HepG2 (cell line): ENCODE measurements around the gene SLC34A3. TPM values are rescaled to one million over a fixed set of nuclear protein-coding genes. Genes with fewer than 3 reads are reported as not detected.
A peak's percentile ranks its signal among the peaks of the same experiment; 100 is the strongest.

ENCODE experiments used
- AFF4 ChIP-seq: sonication (generic); formaldehyde crosslinking; IDR thresholded peaks from 2 replicates; pipeline ENCODE4 v1.4.0; 2020; ENCODE audit warnings: missing genetic modification reagents
- AGO2 ChIP-seq: fragments of 200-400 bp; formaldehyde crosslinking; optimal IDR thresholded peaks from 2 replicates; pipeline ENCODE3; 2017; ENCODE audit warnings: mild to moderate bottlenecking, low read depth, low read length, moderate library complexity
- ATF1 ChIP-seq: IDR thresholded peaks from 2 replicates; pipeline ENCODE4 v1.6.1; 2016; ENCODE audit warnings: mild to moderate bottlenecking, control low read depth
- GATAD2A ChIP-seq: IDR thresholded peaks from 2 replicates; pipeline ENCODE4 v1.6.1; 2016
- GTF2F1 ChIP-seq: fragments of 150-350 bp; IDR thresholded peaks from 2 replicates; pipeline ENCODE4 v1.6.1; 2014; ENCODE audit warnings: low read length
- HOXD1 ChIP-seq: sonication (generic); formaldehyde crosslinking; IDR thresholded peaks from 2 replicates; pipeline ENCODE4 v1.5.0; 2020; ENCODE audit warnings: missing genetic modification reagents
- MAFK ChIP-seq, 2 experiments: IDR thresholded peaks in 1 of 2; conservative IDR thresholded peaks in 1 of 2; 2 replicates each; pipeline ENCODE4 v1.6.1; 2011; ENCODE audit warnings: improper control_type of control experiment in 2 of 2, low read length in 2 of 2
- MTA3 ChIP-seq: sonication (generic); formaldehyde crosslinking; IDR thresholded peaks from 2 replicates; pipeline ENCODE4 v1.4.0; 2020; ENCODE audit warnings: missing genetic modification reagents
- NCOR1 ChIP-seq: fragments of 200-600 bp; sonication (generic); IDR thresholded peaks from 2 replicates; pipeline ENCODE4 v1.7.0; 2017; ENCODE audit warnings: antibody characterized with exemption, low read length, borderline replicate concordance
- ONECUT2 ChIP-seq: sonication (generic); formaldehyde crosslinking; IDR thresholded peaks from 2 replicates; pipeline ENCODE4 v1.4.0; 2020; ENCODE audit warnings: missing genetic modification reagents
- SRSF1 ChIP-seq: fragments of 200-400 bp; formaldehyde crosslinking; optimal IDR thresholded peaks from 2 replicates; pipeline ENCODE3; 2017; ENCODE audit warnings: mild to moderate bottlenecking, low read depth, low read length, moderate library complexity
- TBX3 ChIP-seq: fragments of 450-650 bp; IDR thresholded peaks from 2 replicates; pipeline ENCODE4 v1.6.1; 2017; ENCODE audit warnings: antibody characterized with exemption, mild to moderate bottlenecking, inconsistent platforms, borderline replicate concordance
- TRIM24 ChIP-seq: sonication (generic); formaldehyde crosslinking; IDR thresholded peaks from 2 replicates; pipeline ENCODE4 v1.8.0; 2022; ENCODE audit warnings: mild to moderate bottlenecking, missing genetic modification reagents
- ZNF333 ChIP-seq: sonication (generic); formaldehyde crosslinking; IDR thresholded peaks from 2 replicates; pipeline ENCODE4 v1.4.0; 2020; ENCODE audit warnings: mild to moderate bottlenecking, missing genetic modification reagents, borderline replicate concordance
- ZNF335 ChIP-seq: sonication (generic); formaldehyde crosslinking; IDR thresholded peaks from 2 replicates; pipeline ENCODE4 v1.4.0; 2020; ENCODE audit warnings: missing genetic modification reagents
- ZNF367 ChIP-seq: sonication (generic); formaldehyde crosslinking; IDR thresholded peaks from 2 replicates; pipeline ENCODE4 v1.4.0; 2020; ENCODE audit warnings: missing genetic modification reagents, borderline replicate concordance
- ZNF496 ChIP-seq: sonication (generic); formaldehyde crosslinking; IDR thresholded peaks from 2 replicates; pipeline ENCODE4 v1.8.1; 2023; ENCODE audit warnings: mild to moderate bottlenecking, moderate library complexity, missing genetic modification reagents; ENCODE audit not compliant: insufficient replicate concordance
- ZNF552 ChIP-seq: sonication (generic); formaldehyde crosslinking; IDR thresholded peaks from 2 replicates; pipeline ENCODE4 v1.9.0; 2022; ENCODE audit warnings: missing genetic modification reagents, mild to moderate bottlenecking, borderline replicate concordance
- ZNF7 ChIP-seq: IDR thresholded peaks from 2 replicates; pipeline ENCODE4 v1.6.1; 2016; ENCODE audit warnings: missing biosample characterization, missing genetic modification reagents
- ZNF780A ChIP-seq: sonication (generic); formaldehyde crosslinking; IDR thresholded peaks from 2 replicates; pipeline ENCODE4 v1.8.0; 2022; ENCODE audit warnings: mild to moderate bottlenecking, missing genetic modification reagents, moderate library complexity
- ZNF782 ChIP-seq: sonication (generic); formaldehyde crosslinking; IDR thresholded peaks from 2 replicates; pipeline ENCODE4 v1.4.0; 2020; ENCODE audit warnings: missing genetic modification reagents, mild to moderate bottlenecking, borderline replicate concordance
- ZNF790 ChIP-seq: sonication (generic); formaldehyde crosslinking; IDR thresholded peaks from 2 replicates; pipeline ENCODE4 v1.8.0; 2022; ENCODE audit warnings: missing genetic modification reagents, mild to moderate bottlenecking, borderline replicate concordance
- ZSCAN21 ChIP-seq: sonication (generic); formaldehyde crosslinking; IDR thresholded peaks from 2 replicates; pipeline ENCODE4 v1.8.0; 2022; ENCODE audit warnings: mild to moderate bottlenecking, missing genetic modification reagents, moderate library complexity, borderline replicate concordance
- ZUFSP ChIP-seq: sonication (generic); formaldehyde crosslinking; IDR thresholded peaks from 2 replicates; pipeline ENCODE4 v1.9.0; 2021; ENCODE audit warnings: missing genetic modification reagents, mild to moderate bottlenecking, borderline replicate concordance
- polyA plus RNA-seq, 8 experiments: library from polyadenylated mRNA; depleted of rRNA in 3 of 8; stranded (reverse) in 7 of 8; unstranded in 1 of 8; fragments of >200 nt; fragmentation: Illumina TruSeq in 4 of 8; extraction: Trizol in 4 of 8; gene quantifications; 2 replicates each; pipeline versions ENCODE4 v1.2.1 to v1.2.3, GENCODE V29; 2011 to 2016; ENCODE audit warnings: low read depth in 4 of 8, missing spikeins in 1 of 8, mixed read lengths in 1 of 8; ENCODE audit not compliant: insufficient read depth in 1 of 8
- total RNA-seq, 5 experiments: library from RNA; depleted of rRNA; stranded (reverse); fragments of >200 nt; fragmentation: Illumina TruSeq; extraction: Trizol; gene quantifications; 2 replicates each; pipeline ENCODE4 v1.2.3, GENCODE V29; 2016; ENCODE audit warnings: low read depth in 1 of 5

Gene SLC34A3
- total and polyA plus RNA-seq, 2 of the 13 experiments (the other 11 are each of a cell fraction or from before 2014, with no cell fraction given), result 0.07 to 1.0 TPM

GRCh38 chr9:137200311-137201204 lies 30.1 kb upstream of the SLC34A3 start, which contains the start of gene TPRN (continued):
- TF ChIP-seq ZNF780A (CRISPR knock-in tag) (no peak), MAFK (conservative IDR thresholded peaks at IDR 0.05 in 1 of 2, IDR thresholded peaks at IDR 0.05 in 1 of 2; ENCODE audit: low read length in 2 of 2) (no peak), ZSCAN21 (CRISPR knock-in tag) (peak; percentile 84; the same call in 1 of the 2 replicates), GATAD2A (CRISPR knock-in tag) (peak; percentile 80), AGO2 (peak; percentile 94), ZNF790 (CRISPR knock-in tag) (peak; percentile 87; the same call in 1 of the 2 replicates), ZNF7 (CRISPR knock-in tag) (no peak), ZNF552 (CRISPR knock-in tag) (no peak), SRSF1 (peak; percentile 66), ZNF333 (CRISPR knock-in tag) (no peak; the same call in 1 of the 2 replicates), TRIM24 (CRISPR knock-in tag) (no peak), MTA3 (CRISPR knock-in tag) (no peak), ZNF367 (CRISPR knock-in tag) (no peak; the same call in 1 of the 2 replicates), ZNF782 (CRISPR knock-in tag) (no peak), ATF1 (CRISPR knock-in tag) (no peak), HOXD1 (no peak), NCOR1 (peak; percentile 71; the same call in 1 of the 2 replicates), ZNF496 (CRISPR knock-in tag) (no peak), ONECUT2 (CRISPR knock-in tag) (no peak), ZNF335 (CRISPR knock-in tag) (peak; percentile 82; the same call in 1 of the 2 replicates), AFF4 (CRISPR knock-in tag) (no peak), TBX3 (no peak), ZUFSP (CRISPR knock-in tag) (no peak), GTF2F1 (no peak)
